ENCODE data around the gene CDHR3.

GRCh38 chr7:105979405-105979804 lies 16.3 kb downstream of the CDHR3 start:
- no peak for TF ChIP-seq EZH2 (optimal IDR thresholded peaks at IDR 0.05; ENCODE audit: low read depth, low read length)
- TF ChIP-seq CTCF (IDR thresholded peaks at IDR 0.05; ENCODE audit: low read length) = no peak
- TF ChIP-seq EZH2phosphoT487 (IDR thresholded peaks at IDR 0.05; ENCODE audit: low read length) = no peak
